WTC11 (cell line): ENCODE results near the gene KCTD16.

Source experiments
- CREB1 ChIP-seq: sonication (generic); formaldehyde crosslinking; IDR thresholded peaks from 2 replicates; pipeline ENCODE4 v1.8.0; 2023; ENCODE audit warnings: mild to moderate bottlenecking, missing genetic modification reagents
- CTCF ChIP-seq: fragments of 200-600 bp; IDR thresholded peaks from 2 replicates; pipeline ENCODE4 v1.8.0; 2022; ENCODE audit warnings: antibody characterized with exemption
- FOXP1 ChIP-seq: sonication (generic); formaldehyde crosslinking; IDR thresholded peaks from 2 replicates; pipeline ENCODE4 v1.8.0; 2022; ENCODE audit warnings: missing genetic modification reagents, mild to moderate bottlenecking, moderate library complexity, borderline replicate concordance
- MYBL2 ChIP-seq: sonication (generic); formaldehyde crosslinking; IDR thresholded peaks from 2 replicates; pipeline ENCODE4 v1.8.1; 2023; ENCODE audit warnings: mild to moderate bottlenecking, moderate library complexity, missing genetic modification reagents
- NFYB ChIP-seq: sonication (generic); formaldehyde crosslinking; conservative IDR thresholded peaks from 2 replicates; pipeline ENCODE4 v1.8.0; 2022; ENCODE audit warnings: low read depth, missing genetic modification reagents

GRCh38 chr5:144433893-144434292 is 263.2 kb downstream of the KCTD16 start:
- TF ChIP-seq CTCF (no peak), NFYB (CRISPR knock-in tag) (no peak), FOXP1 (CRISPR knock-in tag) (no peak), CREB1 (no peak), MYBL2 (CRISPR knock-in tag) (no peak)
